Measurements from ENCODE around the gene CEL.

The CEL gene

DNA sequence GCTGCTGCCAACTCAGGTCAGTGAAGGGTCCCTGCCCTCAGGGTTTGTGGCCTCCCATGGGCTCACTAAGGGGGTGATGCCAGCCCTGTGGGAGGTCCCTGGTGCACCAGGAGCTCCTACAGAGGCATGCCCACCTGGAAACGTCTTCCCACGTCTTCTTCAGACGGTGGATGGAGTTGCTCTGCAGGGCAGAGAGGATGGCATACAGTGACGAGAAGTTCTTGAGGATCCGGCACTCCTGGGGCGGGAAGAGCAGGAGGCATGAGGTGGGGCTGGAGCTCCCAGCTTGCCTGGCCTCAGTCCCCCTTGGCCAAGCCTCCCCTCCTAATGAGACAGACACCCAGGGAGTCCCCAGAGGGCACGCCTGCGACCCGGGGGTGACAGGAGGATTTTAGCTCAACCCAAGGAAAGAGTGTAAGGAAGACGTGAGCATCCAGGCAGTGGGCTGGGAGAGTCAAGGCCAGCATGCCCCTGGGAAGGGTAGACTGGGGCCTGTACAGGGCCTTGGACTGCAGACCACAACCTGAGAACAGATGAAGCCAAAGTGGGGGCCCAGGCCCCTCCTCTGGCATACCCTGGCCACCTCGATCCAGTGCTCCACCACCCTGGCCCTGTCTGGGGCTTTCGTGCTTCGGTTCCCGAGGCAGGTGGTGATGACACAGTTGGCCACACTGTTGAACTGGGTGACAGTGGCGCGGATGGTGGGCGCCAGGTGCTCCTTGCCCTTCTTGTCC, 44.9 kb downstream of the CEL start:
- no peak for DNase-seq

DNA sequence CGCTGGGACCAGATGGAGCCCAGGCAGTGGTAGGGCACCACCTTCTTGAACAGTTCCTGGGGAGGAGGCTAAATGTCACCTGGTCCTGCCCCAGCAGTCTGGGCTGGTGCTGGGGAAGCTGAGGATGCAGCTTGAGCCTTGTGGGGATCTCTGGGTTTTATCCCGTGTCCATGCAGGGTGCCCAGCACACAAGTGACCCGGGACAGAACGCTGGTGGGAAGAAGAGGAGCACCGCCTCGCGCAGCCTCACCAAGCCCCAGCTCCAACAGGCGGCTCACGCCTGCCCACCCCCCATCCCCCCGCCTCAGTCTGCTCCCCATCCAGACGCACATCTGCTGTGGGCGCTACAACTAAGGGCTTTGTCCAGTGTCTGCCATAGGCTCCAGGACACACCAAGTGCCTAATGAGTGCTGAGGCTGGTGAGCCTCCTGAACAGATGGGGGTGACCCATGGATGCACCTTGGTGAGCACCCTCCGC, 45.5 kb downstream of the CEL start:
- DNase-seq: no peak

DNA sequence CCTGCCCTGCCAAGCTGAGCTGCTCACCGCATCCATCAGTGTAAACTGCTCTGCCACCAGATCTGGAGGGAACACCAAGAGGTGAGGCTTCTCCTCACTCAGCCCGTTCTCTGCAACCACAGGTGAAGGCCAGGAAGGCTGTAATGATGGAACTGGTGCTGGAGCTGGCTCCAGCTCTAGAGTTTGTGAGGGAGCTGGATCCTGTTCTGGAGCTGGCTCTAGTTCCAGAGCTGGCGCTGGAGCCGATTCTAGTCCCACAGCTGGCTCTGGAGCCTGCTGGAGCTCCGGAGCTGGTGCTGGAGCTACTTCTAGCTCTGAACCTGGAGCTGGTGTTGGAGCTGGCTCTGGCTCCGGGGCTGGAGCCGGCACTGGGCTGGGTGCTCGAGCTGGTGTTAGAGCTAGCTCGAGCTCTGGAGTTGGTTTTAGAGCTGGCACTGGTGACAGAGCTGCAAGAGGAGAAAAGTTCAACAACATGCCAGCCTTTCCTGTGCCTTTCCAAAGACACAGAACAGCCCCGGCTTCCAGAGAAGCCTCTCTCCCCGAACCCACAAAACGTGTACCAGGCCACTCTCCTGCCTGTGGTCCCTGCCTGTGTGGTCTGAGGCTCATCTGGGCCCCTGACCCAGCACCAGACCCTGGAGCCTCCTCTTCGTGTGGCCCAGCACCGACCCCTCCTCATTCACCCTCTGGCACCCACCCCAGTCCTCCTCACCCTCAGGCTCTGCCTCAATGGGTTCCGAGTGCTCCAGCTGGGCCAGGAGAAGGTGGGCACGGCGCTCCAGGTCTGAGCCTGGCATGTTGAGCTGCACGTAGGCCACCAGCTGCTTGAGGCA, 46.4 kb downstream of the CEL start:
- DNase-seq: no peak

DNA sequence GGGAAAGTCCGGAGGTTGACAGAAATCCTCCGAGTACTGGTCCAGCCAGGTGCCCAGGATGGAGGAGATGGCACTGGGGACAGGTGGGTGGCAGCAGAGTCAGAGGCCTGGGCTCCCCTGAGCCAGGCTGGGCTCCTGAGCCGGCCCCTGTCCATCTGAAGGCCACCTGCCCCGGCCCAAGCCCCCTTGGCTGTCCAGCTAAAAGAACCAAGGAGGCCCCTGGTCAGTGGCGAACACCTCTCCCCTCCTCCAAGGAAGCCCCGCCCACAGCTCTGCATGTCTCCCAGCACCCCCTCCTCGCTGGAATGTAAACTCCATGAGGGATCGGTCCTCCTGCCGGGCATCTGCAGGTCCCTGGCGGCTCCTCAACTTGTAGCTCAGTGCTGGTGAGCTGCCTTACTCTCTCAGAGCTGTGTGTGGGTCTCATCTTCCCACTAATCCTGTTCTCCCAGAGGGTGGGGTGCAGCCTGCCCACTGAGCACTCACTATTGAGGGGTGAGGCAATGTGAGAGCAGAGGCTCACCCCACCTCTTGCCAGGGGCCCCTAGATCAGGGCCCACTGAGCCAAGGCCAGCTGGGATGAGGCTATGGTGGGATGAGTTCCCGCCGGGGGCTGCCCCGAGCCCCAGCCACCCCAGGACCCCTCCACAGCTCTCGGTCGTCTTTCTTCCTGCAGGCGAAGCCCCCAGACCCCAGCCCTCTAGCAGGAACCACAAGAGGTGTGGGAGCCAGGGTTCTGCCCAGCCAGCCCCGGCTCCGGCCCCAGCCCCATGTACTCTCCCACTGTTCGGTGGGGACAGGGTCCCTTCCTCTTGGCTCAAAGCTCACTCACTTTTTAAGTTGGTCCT, 47.2 kb downstream of the CEL start:
- DNase-seq: no peak

DNA sequence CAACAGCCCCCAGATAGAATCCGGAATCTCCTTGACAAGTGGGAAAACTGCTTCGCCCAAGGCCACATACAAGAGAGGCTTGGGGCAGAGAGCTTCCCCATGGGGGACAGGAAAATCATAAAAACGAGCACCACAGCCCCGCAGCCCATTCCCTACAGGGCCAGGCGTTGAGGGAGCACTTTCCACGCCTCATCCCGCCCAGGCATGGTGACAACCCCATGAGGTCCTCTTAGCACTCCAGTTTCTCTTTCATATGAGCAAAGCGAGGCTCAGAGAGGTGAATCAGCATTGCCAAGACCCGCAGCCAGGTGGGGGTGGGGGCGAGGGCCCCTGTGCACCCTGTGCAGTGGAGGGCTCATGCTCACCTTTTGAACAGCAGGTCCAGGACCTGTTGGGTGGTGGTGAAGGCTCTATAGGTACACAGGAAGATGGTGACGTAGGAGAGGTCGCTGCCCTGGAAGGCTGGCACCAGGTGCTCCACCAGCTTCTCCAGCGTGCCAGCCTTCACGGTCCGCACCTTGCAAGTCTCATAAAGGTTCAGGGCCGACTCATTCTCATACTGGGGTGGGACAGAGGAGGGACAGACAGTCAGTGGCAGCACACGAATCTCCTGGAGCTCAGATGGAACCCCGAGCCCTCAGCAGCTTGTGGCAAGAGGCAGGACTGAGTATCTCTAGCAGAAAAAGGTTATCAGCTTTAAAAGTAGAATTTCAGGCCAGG, 48.3 kb downstream of the CEL start:
- no peak for DNase-seq

DNA sequence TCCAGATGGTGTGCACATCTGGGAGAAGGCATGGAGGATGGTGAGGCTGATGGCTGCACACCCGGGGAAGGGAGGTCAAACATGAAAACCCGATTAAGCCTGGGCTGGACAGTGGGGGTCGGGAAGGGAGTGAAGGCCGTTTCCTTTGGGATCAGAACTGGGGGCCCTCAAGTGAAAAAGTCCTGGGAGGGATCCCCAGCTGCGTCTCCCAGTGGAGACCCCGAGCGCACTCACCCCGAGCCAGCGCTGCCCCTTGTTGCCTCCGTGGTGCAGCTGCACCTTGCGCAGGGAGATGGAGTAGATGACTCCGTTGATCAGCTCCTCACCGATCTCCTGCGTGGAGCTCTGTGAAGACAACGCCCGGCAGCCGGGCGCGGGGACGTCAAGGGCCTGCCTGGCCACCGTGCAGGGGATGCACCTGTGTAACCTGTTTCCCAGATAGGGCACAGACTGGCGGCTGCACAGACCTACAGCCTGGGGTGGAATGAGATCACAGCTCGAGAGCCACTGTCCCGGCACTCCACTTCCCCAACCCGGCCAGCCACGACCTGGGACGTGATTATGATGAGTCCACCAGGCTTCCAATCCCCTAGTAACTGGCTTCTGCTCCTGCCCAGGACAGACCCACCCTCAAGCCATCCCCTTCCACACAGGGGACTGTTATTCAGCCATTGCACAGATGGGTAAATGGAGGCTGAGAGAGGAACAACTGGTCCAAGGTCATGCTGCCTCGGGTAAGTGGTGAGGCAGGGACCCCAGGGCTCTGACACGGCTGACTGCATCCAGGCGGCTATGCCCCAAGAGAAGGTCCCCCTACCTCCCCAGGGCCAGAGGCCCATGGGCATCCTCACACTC, 50.3 kb downstream of the CEL start:
- DNase-seq: no peak

DNA sequence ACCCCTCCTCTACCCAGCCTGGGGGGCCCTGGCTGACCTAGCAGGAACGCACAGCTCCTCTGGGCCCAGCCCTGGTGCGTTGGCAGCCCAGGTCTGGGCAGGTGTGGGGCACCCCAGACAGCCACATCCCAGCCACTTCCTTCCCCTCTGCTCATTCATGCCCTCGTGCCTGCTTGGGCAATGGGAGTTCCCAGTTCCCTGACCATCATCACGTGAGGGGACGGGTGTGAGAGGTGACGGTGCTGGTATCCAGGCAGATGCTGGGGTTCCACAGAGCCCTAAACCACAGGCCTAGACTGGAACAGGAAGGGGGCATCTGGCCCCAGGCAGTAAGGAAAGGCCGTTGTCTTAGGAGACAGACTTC, 50.9 kb downstream of the CEL start:
- no peak for DNase-seq

DNA sequence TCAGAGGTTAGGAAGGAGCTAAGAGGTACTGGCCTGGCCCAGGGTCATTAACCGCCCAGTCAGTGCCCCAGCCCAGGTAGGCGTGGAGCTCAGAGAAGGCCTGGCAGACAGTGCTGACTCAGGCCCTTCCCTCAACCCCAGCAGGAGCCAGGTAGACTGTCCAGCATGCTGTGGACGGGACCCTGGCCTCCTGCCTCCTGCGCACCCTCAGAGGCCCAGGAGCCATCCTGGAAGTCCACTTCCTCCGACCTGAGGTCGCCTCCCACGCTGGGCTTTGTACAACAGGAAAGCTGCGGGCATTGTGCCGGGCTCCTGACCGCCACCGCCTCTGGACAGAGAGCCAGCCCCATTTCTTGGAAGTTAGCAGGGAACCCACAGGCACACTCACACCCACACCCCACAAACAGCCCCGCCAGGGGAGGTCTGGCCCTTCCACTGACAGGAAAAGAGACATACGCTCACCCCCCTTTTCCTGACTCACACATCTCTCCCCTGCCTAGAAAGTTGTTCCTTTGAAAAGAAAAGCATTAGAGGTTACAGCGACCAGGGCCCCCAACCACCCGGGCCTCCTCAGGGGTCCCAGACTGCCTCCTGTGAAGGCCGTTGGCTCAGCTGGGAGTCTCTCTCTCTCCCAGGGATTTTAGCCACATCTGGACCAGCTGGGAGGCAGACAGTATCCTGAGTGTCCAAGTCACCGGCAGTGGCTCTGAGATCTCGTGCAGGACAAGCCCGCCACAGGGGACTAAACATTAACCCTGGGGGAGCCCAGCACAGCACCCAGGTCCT, 51.6 kb downstream of the CEL start:
- no peak for DNase-seq

DNA sequence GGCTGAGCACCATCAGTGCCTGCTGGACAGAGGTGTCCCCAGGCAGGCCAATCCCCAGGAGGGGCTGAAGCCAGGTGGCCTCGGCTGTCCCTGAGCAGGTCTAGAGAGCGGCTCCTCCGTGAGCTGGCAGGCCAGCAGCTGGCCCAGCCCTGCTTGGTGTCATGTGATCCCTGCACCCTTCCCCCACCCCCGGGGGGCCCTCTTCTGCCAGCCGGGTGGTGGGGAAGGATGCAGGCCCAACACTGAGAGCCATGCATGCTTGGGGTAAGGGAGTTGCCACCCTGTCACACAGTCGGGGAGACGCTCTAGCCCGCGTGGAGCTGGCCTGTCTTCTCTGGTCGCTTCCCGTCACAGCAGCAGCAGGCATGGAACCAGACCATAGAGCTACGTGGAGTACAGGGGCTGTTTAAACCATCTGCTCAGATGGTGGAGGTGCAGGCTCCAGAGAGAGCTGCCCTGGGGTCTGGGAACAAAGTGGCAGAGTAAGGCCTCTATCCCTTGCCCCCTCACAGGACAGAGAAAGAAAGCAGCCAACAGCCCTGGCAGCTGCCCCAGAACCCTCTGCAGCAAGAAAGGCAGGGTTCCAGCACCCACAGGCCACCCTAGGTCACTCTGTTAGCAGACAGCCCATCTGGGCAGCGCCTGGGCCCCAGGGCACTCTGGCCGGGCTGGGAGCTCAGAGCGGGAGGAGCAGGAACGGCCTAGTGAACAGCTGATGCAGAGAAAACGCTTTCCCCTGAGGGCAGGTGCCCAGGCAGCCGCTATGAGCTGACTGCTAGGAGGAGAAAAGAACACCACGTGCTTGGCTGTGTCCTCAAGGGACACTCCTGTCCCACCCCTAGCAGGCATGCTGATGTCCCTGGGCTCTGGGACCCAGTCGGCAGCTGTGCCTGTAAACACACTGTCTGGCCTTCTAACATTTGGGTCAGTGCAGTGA, 52.4 kb downstream of the CEL start:
- DNase-seq: no peak

DNA sequence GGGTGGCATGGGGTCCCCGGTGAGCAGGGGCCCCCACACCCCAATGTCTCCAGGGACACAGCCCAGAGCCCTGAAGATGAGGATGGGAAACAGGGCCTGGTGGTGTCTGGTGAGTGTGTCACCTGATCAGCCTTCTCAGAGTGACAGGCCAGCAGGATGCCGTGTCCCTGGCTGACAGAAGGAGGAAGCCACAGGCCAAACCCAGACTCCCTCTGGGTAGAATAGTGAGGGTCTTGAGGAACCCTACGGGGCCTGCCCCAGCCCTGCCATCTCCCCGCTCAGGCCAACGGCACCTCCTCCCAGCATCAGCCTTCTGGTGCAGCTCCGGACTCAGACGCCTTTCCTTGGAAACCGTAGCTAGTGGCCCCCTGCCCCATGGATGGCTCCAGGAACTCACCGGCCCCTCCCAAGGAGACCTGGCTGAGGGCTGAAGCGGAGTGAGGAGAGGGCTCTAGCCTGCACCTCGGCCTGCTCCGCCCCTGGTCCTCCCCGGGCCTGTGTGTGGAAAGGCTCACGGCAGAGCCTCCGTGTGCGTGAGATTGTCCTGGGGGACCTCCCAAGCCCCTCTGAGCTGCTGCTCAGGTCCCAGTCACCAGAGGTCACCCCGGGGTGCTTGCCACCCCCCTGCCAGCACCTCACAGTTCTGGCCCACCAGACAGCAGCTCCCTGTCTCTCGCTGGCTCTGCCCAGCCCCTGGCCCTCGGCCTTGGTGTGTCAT, 53.3 kb downstream of the CEL start:
- DNase-seq: no peak

DNA sequence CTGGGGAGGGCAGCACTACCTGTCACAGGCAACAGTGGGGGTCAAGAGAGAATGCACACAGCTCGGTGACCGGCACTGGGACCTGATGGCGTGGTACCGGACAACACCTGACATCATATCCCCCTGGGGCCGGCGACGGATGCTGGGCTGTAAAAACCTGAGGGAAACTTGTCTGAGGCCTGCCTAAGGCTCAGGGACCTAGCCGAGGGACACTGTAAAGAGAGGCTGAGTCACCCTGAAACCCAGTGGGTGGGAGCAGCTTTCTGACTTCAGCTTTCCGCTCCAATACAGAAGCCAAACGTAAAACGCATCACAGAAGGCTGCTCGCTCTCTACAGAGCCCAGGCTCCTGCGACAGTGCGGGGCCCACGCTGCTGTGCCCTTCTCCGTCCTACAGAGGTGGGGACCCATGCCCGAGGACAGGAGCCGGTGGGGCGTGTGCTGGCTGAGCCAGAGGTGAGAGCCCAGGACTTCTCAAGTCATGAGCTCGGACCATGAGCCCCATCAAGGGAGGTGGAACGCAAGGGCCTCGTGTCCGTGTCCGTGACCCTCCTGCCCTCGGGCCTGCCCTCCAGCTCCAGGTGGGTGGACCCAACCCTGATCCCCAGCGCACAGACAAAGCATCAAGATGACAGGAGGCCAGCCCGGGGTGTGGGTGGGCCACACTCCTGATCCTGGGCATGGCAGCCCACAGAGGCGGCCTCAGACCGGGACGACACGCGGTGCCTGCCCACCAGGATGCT, 54.0 kb downstream of the CEL start:
- no peak for DNase-seq

DNA sequence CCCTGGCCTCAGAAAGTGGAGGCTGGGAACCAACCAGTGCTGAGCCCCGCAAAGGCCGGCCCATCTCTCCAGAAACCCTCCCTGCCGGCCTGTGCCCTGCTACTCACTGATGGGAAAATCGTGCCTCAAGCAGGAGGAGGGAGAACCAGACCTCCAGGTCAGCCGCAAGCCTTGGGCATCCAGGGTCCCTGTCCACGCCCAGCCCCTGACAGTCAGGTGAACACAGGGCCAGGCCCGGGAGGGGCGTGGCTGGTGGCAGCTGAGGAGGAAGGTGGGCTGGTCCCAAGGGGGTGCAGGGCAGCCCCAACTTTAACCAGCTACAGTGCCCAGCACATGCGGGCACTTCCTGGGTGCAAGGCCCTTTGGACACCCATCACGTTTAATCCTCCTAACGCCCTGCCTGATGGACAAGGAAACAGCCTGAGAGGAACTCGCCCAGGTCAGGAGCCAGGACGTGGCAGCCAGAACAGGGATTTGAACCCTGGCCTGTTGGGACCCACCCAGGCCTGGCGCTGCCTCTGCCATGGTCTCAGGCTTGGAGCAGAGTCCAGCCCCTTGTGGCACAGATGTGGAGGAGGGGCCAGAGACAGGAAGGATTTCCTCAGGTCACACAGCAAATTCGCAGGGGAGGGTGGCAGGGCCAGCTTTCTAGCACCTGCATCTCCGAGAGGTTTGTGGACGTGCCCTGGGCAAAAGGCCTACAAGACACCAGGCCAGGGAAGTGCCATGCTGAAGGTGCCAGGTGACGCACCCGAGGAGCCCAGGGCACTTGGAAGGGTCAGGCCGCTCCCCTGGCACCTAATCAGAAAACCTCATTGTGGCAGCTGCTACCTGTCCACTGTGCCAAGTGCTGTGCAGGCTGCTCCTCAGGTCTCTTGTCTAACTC, 54.8 kb downstream of the CEL start:
- DNase-seq: no peak

DNA sequence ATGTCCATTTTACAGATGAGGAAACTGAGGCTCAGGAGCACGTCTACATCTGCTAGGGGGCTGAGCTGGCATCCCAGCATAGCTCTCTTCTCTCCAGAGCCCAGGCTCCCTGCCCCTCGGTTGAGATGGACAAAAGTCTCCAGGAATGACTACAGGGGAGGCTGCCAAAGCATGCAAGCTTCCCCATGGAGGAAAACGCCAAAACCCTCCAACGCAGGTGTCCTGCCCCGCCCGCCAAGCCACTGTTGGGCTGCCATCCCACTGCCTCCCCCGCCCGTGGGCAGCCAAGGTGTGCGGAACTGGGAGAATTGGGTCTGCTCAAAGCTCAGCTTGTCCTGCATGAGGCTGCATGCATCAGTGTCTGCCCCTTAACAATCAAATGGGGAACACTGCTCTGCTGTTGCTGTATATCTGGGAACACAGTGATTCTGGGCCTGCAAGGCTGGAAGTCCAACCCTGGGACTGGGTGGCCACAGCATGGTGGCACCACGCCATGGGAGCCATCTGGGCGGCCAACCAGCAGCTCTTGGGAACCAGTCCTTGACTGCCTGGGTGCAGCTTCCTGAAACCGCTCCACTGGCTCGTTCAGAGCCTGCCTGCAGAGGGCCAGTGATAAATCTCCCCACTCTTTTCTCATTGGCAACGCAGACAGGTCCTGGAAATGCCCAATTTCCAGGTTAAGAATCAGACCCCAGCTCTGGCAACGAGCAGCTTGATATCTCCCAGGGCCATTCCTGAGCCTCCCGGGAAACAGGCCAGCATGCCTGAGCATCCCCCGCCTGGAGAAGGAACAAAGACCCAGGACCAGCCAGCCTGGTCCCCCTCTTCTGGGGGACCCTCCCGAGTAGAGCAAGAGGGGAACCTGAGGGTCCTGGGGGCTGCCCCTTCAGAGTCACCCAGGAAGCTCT, 55.7 kb downstream of the CEL start:
- no peak for DNase-seq

DNA sequence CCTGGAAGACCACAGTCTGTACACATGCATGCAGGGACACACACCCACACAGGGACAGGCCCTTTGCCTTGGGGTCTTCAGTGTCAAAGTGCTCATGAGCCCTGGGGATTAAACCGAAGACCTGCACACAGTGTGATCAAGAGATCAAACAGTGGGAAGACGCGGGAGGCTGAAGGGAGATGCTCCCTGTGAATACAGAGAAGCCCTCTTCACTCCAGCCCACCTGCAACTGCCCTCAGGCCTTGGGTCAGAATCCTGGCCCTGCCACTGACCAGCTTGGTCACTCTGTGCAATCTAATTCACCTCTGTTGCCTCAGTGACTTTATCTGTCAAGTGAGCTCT, 56.4 kb downstream of the CEL start:
- DNase-seq: no peak

DNA sequence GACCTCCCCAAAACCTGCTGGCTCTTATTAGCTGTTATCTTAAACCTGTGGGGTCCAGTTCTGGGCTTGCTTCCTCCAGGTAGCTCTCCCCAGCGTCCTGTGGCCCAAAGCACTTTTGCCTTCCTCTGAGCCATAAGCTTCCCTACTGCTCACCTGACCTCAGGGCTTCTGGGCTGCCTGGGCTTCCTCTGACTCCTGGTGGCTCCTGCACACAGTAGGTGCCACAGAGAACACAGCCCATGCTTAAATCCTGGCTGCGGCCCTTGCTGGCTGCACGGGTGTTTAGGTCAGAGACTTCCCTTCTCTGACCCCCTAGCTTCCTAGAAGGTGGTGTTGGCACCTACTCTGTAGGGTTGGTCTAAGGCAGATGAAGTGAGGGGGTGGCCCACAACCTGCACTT, 56.8 kb downstream of the CEL start:
- DNase-seq: no peak

DNA sequence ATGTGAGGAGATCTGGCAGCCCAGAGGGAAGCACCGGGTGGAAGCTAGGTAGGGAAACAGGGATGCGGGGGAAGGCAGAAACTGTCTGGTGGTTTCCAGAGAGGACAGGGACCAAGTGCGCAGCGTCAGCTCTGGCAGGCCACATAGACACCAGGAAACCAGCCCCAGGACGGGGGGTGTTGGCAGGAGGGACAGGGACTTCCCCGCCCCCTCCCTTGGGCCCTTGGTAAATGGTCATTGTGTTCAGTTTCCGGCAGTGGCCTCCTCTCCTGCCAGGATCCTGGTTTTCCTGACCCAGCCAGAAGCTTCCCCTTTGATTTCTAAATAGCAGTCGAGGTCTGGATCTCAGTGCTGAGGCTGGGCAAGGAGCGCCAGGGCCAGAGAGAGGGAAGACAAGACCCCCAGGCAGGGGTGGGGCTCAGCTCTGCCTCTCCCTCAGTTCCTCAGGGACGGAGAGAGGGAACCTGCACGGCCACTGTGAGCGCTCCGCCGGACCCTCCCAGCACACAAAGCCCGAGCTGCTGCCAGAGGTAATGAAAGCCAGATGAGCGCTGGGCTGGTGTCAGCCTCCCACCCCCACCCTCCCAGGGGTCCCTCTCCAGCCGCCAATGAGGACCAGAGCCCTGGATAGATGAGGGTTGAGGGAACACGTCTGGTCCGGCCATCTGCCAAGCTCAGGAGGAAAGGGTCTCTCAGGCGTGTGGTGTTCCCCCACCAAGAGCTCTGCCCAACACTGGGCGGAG, 57.5 kb downstream of the CEL start:
- DNase-seq: no peak
